Activated T-helper 1 cell treated with anti-CD3 and anti-CD28 coated beads, Interleukin-2, amount 50 U/mL, for 16 hours (primary cell): ENCODE data around the gene ACSS3.

Experiments used
- DNase-seq, 2 donors: peaks; one replicate each; pipeline ENCODE4 v3.0.0-alpha.2; 2020; ENCODE audit warnings: low read depth in 1 of 2, low spot score in 1 of 2

ACSS3 gene

DNA sequence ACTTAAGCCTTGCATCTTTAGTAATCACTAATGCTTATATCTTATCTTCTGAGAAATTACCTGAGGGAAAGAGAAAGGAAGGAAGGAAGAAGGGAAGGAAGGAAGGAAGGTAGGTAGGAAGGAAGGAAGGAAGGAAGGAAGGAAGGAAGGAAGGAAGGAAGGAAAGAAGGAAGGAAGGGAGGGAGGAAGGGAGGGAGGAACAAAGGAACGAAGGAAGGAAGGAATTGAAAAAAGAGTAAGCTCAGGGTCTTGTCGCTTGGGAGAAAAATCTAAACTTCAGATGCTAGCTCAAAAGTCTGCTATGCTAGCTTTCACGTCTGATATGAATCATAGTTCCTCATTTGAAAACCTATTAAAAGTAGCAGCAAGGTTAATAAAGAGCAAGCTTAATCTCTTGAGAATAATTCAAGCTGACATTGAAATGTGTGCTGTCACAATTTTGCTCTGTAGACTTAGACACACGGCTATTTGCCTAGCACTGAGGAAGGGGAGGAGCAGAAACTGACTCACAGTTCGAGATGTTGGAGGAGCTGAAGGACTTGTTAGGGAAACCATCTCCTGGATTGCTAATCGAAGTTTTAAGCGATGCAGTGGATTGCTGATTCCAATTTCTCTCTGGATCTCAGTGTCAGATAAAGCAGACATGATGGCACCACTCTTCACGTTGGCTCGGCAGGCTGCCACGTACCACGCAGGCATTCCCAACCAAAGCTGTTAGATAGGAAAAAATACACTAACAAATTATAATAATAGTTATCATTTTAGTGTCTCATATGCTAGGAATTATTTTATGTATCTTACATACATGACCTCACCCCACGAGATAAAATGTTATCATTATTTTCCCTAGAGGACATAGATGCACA is 216.7 kb downstream of the ACSS3 start:
- no peak for DNase-seq

DNA sequence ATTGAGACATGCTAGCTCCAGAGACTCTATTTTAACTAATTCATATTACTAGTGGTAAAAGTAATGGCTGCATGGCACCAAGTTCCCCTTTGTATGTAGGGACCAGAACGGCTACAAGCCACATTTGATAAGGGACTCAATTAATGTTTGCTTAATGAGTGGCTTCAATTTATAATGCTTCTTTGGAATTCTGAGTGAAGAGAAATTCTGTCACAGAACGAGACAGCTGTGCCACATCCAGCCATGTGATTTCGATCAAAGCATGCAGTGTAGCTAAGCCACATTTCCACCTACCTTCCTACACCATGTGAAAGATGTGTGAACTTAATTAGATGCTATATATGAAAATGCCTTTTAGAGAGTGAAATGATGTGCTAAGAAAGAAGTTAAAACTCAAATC is 217.4 kb downstream of the ACSS3 start:
- no peak for DNase-seq

DNA sequence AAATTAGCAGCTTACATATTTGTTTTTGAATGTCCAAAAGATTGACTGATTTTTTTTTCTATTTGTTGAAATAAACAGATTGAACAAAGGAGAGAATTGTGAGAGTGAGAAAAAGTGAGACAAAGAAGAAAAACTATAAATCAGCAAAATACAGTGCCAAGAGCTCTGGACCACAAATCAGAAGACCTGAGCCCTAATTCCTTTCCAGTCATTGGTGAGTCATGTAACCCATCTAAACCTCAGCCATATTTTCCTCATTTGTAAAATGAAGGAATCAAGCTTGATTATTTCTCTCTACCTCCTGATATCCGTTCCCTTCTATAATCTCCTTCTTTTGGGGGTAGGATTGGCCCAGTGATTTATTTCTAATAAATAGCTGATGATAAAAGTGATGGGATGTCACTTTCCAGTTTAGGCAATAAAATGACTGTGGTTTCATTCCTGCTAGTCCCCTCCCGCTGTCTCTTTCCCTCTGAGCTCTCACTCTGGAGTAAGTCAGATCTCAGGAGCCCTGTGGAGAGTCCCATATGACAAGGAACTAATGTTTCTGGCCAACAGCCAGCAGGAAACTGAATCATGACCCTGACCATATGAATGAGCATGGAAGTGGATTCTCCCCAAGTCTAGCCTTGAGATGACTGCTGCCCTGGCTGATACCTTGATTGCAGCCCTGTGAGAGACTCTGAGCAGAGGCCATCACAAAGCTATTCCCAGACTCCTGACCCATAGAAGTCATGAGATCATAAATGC is 218.9 kb downstream of the ACSS3 start:
- no peak for DNase-seq

DNA sequence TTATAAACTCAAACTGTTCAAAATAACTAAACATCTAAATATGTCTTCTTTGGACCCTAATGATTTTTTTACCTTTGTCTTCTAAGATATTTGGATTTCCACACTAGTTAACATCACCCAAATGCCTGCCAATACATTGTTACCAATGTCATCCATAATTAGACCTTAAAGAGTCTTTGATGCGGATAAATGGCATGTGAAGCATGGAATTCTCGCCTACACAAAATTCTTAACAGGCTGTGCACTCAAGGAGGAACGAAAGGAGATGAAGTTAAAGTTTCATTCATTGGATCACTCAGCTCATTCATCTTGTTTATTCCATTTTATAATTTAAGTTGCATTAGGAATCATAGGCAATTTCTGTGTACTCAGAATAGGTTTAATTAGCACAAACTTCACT is 219.7 kb downstream of the ACSS3 start:
- DNase-seq: no peak

DNA sequence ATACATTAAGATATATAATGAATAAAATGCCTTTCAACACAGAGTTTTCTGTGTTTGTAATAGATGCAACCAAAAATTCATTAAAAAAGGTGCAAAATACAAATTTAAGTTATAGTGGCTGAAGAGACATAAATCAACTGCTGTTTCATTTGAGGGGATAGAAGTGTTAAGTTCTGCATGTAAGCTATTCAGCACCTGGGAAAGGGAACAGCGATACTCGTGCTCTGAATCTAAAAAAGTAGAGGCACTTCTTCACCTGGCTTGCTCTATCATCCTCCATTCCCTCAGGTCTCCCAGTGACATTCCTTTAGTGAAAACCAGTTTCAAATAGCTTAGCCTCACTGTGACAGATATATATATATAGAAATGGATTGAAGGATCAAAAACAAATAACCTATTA is 222.6 kb downstream of the ACSS3 start:
- DNase-seq: no peak

DNA sequence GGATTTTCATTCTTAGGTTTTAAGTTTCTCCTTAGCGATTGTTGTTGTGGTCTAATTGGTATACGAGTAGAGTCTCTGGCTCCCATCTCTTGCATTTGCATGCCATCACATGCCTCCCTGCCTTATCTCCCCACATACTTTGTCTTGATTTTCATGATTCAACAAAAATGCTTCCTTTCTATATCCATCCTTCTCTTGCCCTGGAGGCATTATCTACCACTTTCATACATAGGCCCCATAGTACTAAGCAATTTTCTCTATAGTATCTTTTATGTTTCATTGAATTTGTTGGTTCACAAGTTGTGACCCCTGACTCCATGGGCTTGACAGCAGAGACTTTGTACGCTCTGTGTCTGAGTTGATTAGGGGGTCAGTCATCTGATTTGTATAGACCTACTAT is 226.1 kb downstream of the ACSS3 start:
- DNase-seq: no peak
